ENCODE measurements around the gene MFRP.

The MFRP gene

GRCh38 chr11:119290894-119291497 is 55.5 kb downstream of the MFRP start:
- DNase-seq (ENCODE audit: insufficient read length) (no peak), FAIRE-seq (no peak)
- TF ChIP-seq POLR2A (IDR thresholded peaks at IDR 0.05; ENCODE audit: low read depth, low read length): no peak
- TF ChIP-seq POLR2AphosphoS5 (IDR thresholded peaks at IDR 0.05; ENCODE audit: low read depth, low read length): no peak
- TF ChIP-seq TAF1 (IDR thresholded peaks at IDR 0.05; ENCODE audit: borderline replicate concordance, low read depth, low read length): no peak
